PFSK-1 (cell line): ENCODE results near the gene TNFAIP8L2.

ENCODE experiments used
- FOXP2 ChIP-seq: optimal IDR thresholded peaks from 2 replicates; pipeline ENCODE3; 2011; ENCODE audit warnings: borderline replicate concordance, control low read depth, inconsistent platforms; ENCODE audit not compliant: insufficient read depth; ENCODE audit errors: extremely low read length, extremely low read depth
- POLR2AphosphoS5 ChIP-seq: IDR thresholded peaks from 2 replicates; pipeline ENCODE4 v1.6.1; 2012; ENCODE audit warnings: low read depth, mild to moderate bottlenecking, control low read depth, low read length, moderate library complexity
- REST ChIP-seq, 2 experiments: IDR thresholded peaks; 2 replicates each; pipeline versions ENCODE4 v1.6.1 to v1.8.0; 2011 to 2012; ENCODE audit warnings: low read depth in 2 of 2, low read length in 2 of 2, control low read depth in 1 of 2, inconsistent platforms in 1 of 2, mild to moderate bottlenecking in 1 of 2, moderate library complexity in 1 of 2; ENCODE audit not compliant: insufficient read depth in 1 of 2
- TAF1 ChIP-seq: IDR thresholded peaks from 2 replicates; pipeline ENCODE4 v1.6.1; 2012; ENCODE audit warnings: low read length, control low read depth, borderline replicate concordance; ENCODE audit not compliant: insufficient read depth

GRCh38 chr1:151146072-151146411, 10.4 kb upstream of the TNFAIP8L2 start:
- no peak for TF ChIP-seq REST (IDR thresholded peaks at IDR 0.05; ENCODE audit: insufficient read depth in 1 of 2, low read depth in 2 of 2, low read length in 2 of 2)
- TF ChIP-seq TAF1 = no peak
- TF ChIP-seq POLR2AphosphoS5 = no peak
- no peak for TF ChIP-seq FOXP2
